Coronary artery (tissue), 2 donors: ENCODE data around the gene ADRM1.

Experiments used
- DNase-seq: peaks from one replicate; pipeline ENCODE4 v3.0.0-alpha.2; 2017; ENCODE audit warnings: low spot score
- H3K27ac ChIP-seq, 2 donors: fragments of 200-600 bp; sonication (generic); one replicate each; pipeline ENCODE4 v1.5.1; 2016 to 2019
- H3K4me3 ChIP-seq: fragments of 200-600 bp; sonication (generic); 2 replicates; pipeline ENCODE4 v1.5.1; 2016; ENCODE audit warnings: mild to moderate bottlenecking, moderate library complexity
- TF ChIP-seq, protein P1 (sequence below): fragments of 200-600 bp; sonication (generic); IDR thresholded peaks from one replicate; pipeline ENCODE4 v1.5.1; 2019; ENCODE audit warnings: antibody characterized with exemption

The ADRM1 gene

DNA sequence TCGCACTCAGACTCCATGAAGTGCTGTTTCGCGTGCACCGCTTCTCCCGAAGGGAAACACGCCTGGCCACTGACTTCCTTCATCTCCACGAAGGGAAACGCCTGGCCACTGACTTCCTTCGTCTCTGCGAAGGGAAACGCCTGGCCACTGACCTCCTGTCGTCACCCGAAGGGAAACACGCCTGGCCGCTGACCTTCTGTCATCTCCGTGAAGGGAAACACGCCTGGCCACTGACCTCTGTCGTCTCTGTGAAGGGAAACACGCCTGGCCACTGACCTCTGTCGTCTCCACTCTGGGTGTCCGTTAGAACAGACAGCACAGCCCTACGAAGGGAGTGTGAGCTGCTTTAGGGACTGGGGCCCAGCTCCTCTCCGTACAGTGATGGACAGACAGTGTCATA lies 17.1 kb upstream of the ADRM1 start:
- TF ChIP-seq, protein P1, sequence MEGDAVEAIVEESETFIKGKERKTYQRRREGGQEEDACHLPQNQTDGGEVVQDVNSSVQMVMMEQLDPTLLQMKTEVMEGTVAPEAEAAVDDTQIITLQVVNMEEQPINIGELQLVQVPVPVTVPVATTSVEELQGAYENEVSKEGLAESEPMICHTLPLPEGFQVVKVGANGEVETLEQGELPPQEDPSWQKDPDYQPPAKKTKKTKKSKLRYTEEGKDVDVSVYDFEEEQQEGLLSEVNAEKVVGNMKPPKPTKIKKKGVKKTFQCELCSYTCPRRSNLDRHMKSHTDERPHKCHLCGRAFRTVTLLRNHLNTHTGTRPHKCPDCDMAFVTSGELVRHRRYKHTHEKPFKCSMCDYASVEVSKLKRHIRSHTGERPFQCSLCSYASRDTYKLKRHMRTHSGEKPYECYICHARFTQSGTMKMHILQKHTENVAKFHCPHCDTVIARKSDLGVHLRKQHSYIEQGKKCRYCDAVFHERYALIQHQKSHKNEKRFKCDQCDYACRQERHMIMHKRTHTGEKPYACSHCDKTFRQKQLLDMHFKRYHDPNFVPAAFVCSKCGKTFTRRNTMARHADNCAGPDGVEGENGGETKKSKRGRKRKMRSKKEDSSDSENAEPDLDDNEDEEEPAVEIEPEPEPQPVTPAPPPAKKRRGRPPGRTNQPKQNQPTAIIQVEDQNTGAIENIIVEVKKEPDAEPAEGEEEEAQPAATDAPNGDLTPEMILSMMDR, result no peak
- DNase-seq, result no peak
- H3K4me3 ChIP-seq, result no peak overlapping the region
- no peak overlapping the region for H3K27ac ChIP-seq

DNA sequence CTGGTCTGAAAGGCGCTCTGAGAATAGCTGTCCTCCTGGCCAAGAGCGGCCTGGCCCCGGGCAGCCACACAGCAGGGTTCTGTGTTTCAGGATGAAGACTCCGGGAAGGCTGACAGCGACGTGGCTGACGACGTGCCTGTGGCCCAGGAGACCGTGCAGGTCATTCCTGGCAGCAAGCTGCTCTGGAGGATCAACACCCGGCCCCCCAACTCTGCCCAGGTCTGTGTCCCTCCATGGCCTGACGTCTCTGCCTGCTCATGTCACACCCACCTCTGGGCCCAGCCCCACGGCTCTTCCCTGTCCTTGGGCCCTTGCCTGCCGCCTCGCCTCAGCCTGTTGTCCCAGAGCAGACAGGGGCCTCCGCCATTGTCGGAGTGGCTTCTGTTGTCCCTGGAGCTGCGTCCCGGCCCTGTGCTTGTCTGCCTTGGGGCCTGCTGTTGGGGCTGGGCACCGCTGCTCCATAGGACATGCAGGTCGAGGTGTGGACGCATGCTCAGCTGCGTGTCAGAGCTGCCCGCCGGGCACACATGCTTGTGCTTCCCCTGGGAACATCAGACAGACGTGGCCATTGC lies 16.2 kb upstream of the ADRM1 start:
- Histone ChIP-seq H3K4me3 (no peak overlapping the region), H3K27ac (no peak overlapping the region)
- TF ChIP-seq, protein P1, result no peak
- DNase-seq, result no peak

DNA sequence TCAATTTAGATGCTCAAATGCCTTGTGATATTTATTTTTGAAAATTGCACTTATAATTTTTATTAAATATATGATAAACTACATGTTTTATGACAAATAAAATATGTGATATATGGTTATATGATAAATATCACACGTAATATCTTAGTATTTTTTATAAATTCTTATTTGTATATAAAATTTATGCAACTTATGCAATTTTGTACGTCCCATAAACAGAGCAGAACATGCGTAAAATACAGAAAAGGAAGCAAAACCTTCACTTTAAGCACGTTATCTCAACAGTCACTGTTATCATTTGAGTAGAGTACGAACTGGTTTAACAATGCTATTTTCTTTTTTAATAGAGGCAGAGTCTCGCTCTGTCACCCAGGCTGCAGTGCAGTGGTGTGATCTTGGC lies 15.7 kb upstream of the ADRM1 start:
- no peak overlapping the region for H3K4me3 ChIP-seq
- TF ChIP-seq, protein P1, result no peak
- H3K27ac ChIP-seq, result no peak overlapping the region
- no peak for DNase-seq

DNA sequence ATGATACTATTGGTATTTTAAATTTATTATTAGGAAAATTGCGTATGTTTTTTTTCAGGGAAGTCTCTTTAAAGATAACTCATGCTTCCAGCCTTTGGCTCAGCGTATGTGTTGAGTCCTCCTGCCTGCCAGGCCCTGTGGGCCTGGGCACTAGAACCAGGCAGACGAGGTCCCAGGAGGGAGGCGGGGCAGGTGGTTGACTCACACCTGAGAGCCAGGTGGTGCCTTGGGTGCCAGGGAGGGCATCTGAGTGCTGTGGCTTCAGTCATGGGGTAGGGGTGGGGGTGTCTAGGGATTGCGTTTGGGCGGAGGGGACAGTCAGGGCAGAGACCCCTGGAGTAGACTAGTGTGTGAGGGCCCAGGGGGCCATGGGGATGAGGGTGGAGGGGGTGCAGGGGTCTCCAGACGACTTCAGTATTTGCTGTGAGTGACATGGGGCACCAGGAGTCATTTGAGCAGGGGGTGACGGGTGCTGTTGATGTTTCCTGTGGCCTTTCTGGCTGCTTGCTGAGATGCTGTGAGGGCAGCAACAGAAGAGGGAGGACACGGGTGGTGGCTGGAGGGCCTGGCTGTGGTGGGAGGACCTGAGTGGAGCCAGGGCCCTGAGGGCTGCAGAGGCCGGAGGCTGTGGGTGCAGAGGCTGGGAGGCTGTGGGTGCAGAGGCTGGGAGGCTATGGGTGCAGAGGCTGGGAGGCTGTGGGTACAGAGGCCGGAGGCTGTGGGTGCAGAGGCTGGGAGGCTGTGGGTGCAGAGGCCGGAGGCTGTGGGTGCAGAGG lies 14.8 kb upstream of the ADRM1 start:
- DNase-seq, result no peak
- no peak overlapping the region for H3K4me3 ChIP-seq
- no peak overlapping the region for H3K27ac ChIP-seq
- TF ChIP-seq, protein P1, result no peak

DNA sequence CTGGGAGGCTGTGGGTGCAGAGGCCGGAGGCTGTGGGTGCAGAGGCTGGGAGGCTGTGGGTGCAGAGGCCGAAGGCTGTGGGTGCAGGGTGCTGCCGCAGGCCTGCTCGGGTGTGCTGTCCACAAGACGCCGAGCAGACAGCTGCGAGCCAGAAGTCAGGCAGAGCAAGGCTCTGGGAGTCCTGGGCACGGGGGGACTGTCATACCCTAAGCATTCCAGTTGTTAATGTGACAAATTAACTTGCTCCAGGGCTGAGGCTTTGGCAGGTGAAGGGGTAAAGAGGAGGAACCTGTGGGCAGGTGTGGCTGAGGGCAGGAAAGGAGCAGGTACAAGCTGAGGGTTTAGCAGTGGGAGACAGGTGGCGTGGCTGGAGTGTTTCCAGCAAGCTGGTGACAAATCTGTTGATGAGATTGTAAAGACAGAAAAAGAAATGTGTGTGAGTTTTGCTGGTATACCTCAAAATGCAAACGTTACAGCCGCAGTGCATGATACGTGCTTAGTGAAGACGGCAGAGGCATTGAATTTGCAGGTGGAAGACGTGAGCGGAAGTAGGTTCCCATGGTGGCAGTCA lies 14.2 kb upstream of the ADRM1 start:
- TF ChIP-seq, protein P1, result no peak
- no peak for DNase-seq
- Histone ChIP-seq H3K4me3 (no peak overlapping the region), H3K27ac (no peak overlapping the region)

DNA sequence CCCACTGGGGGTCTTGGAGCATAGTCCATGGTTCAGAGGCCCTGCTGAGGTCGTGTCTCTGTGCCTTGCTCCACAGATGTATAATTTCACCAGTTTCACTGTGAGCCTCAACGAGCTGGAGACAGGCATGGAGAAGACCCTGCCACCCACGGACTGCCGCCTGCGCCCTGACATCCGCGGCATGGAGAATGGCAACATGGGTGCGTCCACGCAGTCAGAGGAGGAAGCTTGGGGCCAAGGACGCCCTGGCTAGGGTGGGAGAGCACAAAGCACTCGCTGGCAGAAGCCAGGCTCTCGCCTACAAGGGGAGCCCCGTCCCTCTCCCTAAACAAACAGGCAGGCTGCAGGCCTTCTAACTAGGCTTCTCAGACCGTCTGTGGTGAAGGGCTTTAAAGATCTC lies 13.7 kb upstream of the ADRM1 start:
- Histone ChIP-seq H3K4me3 (no peak overlapping the region), H3K27ac (no peak overlapping the region)
- TF ChIP-seq, protein P1, result no peak
- no peak for DNase-seq

DNA sequence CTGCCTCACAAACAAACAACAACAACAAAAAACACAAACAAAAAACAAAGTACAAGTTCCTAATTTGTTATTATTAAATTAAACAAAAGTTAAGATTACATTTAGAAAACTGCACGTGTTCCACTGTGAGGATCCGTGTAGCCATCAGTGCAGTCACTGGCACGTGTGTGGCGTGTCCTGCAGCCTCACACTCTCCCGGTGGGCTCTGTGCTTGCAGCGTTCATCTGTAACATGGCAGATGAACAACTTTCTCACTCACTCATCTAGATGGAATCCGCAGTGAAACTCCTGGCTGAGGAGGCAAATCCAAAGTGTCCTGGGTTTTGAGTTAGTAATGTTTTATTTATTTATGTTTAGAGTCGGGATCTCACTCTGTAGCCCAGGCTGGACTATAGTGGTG lies 12.9 kb upstream of the ADRM1 start:
- DNase-seq, result no peak
- TF ChIP-seq, protein P1, result no peak
- H3K4me3 ChIP-seq, result no peak overlapping the region
- H3K27ac ChIP-seq, result no peak overlapping the region
